COLO668 (cell line): Measurements from ENCODE around the gene CACNA1C.
"Not testable (repeated sequence)": the region's sequence is repeated elsewhere in the genome, so short reads cannot be mapped to it uniquely, and the experiment has no call there.

ENCODE experiments used
- DNase-seq: peaks from one replicate; lab custom pipeline; 2025; ENCODE audit not compliant: unreplicated experiment; lab: John Stamatoyannopoulos, UW

Gene CACNA1C

GRCh38 chr12:2677142-2677880, 624.5 kb downstream of the CACNA1C start:
- no peak for DNase-seq

- DNase-seq: no peak
These were observed 625.6 kb downstream of the CACNA1C start for GRCh38 chr12:2678426-2678825.

GRCh38 chr12:2679068-2679815, 626.5 kb downstream of the CACNA1C start:
- no peak for DNase-seq

- DNase-seq: no peak
These were observed 627.3 kb downstream of the CACNA1C start for GRCh38 chr12:2679816-2680675.

GRCh38 chr12:2680676-2681039, 627.9 kb downstream of the CACNA1C start:
- DNase-seq: no peak

- DNase-seq: no peak
These were observed 628.8 kb downstream of the CACNA1C start for GRCh38 chr12:2681450-2682205.

GRCh38 chr12:2682296-2683251, 629.8 kb downstream of the CACNA1C start:
- DNase-seq: peak; percentile 5

GRCh38 chr12:2683283-2684025, 630.7 kb downstream of the CACNA1C start:
- DNase-seq: no peak

GRCh38 chr12:2684026-2684325, 631.2 kb downstream of the CACNA1C start:
- not testable (repeated sequence) for DNase-seq

GRCh38 chr12:2685620-2686279, 633.0 kb downstream of the CACNA1C start:
- not testable (repeated sequence) for DNase-seq

GRCh38 chr12:2686280-2686646, 633.5 kb downstream of the CACNA1C start:
- no peak for DNase-seq

GRCh38 chr12:2687058-2687457, 634.3 kb downstream of the CACNA1C start:
- no peak for DNase-seq

GRCh38 chr12:2687726-2688125, 634.9 kb downstream of the CACNA1C start:
- DNase-seq: no peak

- DNase-seq: no peak
These were observed 635.7 kb downstream of the CACNA1C start for GRCh38 chr12:2688381-2688931.

- DNase-seq: no peak
These were observed 636.6 kb downstream of the CACNA1C start for GRCh38 chr12:2689393-2689792.

GRCh38 chr12:2689879-2690278, 637.1 kb downstream of the CACNA1C start:
- no peak for DNase-seq

- no peak for DNase-seq
These were observed 637.7 kb downstream of the CACNA1C start for GRCh38 chr12:2690348-2691005.

- DNase-seq: peak; percentile 35
These were observed 638.2 kb downstream of the CACNA1C start for GRCh38 chr12:2691006-2691344.
